BE2C (cell line): ENCODE results near the gene PRKN.

ENCODE experiments used
- DNase-seq: peaks from one replicate; pipeline ENCODE4 v3.0.0-alpha.2; 2020
- H3K27me3 ChIP-seq: fragments of 250-450 bp; sonication (Bioruptor Pico); 2 replicates; pipeline ENCODE4 v1.5.1; 2020; ENCODE audit warnings: mild to moderate bottlenecking
- H3K36me3 ChIP-seq: fragments of 250-450 bp; sonication (Bioruptor Pico); 2 replicates; pipeline ENCODE4 v1.5.1; 2020; ENCODE audit warnings: mild to moderate bottlenecking
- H3K4me1 ChIP-seq: fragments of 250-450 bp; sonication (Bioruptor Pico); 2 replicates; pipeline ENCODE4 v1.5.1; 2020
- H3K4me3 ChIP-seq: 2 replicates; pipeline ENCODE4 v1.5.1; 2011; ENCODE audit warnings: low read depth, low read length
- H3K9me3 ChIP-seq: fragments of 250-450 bp; sonication (Bioruptor Pico); 2 replicates; pipeline ENCODE4 v1.5.1; 2020
- TF ChIP-seq, protein P1 (sequence below): IDR thresholded peaks from 2 replicates; pipeline ENCODE4 v1.5.1; 2012; ENCODE audit warnings: mild to moderate bottlenecking, low read depth, low read length

PRKN gene

DNA sequence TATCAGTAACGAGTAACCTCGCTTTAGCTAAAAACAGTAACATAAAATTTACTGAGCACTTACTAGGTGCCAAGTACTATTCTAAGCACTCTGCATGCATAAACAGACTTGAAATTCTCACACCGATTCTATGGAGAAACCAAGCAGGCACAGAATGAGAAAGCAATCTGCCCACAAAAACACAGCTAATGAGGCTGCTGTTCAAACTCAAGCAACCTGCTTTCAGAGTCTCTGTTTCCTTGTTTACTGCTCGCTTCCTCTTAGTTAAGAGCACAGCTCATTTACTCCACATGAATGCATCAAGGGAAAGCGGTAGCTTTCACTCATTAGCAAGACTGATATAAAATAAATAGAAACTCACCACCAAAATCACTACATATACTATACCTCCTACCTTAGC is 37.4 kb downstream of the PRKN start:
- no peak overlapping the region for H3K4me3 ChIP-seq
- DNase-seq = no peak
- H3K27me3 ChIP-seq = no peaks in the 10 kb centered on the region
- no peaks in the 10 kb centered on the region for H3K4me1 ChIP-seq
- TF ChIP-seq, protein P1, sequence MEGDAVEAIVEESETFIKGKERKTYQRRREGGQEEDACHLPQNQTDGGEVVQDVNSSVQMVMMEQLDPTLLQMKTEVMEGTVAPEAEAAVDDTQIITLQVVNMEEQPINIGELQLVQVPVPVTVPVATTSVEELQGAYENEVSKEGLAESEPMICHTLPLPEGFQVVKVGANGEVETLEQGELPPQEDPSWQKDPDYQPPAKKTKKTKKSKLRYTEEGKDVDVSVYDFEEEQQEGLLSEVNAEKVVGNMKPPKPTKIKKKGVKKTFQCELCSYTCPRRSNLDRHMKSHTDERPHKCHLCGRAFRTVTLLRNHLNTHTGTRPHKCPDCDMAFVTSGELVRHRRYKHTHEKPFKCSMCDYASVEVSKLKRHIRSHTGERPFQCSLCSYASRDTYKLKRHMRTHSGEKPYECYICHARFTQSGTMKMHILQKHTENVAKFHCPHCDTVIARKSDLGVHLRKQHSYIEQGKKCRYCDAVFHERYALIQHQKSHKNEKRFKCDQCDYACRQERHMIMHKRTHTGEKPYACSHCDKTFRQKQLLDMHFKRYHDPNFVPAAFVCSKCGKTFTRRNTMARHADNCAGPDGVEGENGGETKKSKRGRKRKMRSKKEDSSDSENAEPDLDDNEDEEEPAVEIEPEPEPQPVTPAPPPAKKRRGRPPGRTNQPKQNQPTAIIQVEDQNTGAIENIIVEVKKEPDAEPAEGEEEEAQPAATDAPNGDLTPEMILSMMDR = no peak
- H3K9me3 ChIP-seq = no peaks in the 10 kb centered on the region
- no peaks in the 10 kb centered on the region for H3K36me3 ChIP-seq

DNA sequence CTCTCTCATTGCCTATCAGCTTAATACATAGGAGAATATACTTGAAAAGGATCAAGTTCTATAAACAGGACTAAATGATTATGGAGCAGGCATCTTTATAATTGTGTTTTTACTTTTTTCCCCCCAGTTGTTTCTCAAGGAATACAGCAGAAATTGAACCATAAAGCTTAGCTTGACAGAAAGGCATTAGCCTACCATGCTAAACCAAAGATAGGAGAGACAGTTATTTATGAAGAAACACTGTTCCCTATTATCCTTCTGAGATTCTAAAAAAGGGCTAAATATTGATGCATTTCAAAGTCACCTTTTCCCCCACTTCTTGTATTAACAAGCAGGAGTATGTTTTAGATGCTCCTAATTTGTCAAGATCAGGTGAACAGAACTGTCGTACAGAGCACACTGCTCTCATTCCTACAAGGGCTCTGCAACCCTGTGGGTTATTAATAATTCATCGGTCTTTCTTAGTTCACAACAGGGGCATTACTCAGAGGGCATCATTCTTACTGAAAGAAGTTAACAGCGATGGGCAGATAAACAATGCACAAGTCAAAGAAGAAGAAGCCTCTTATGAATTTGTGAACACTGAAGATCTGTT is 38.7 kb downstream of the PRKN start:
- Histone ChIP-seq H3K9me3 (no peaks in the 10 kb centered on the region), H3K36me3 (no peaks in the 10 kb centered on the region), H3K4me1 (peaks cover 2% of the 10 kb centered on the region; the same call in 1 of the 2 replicates), H3K4me3 (no peak overlapping the region), H3K27me3 (no peaks in the 10 kb centered on the region)
- TF ChIP-seq, protein P1 = no peak
- DNase-seq = no peak

DNA sequence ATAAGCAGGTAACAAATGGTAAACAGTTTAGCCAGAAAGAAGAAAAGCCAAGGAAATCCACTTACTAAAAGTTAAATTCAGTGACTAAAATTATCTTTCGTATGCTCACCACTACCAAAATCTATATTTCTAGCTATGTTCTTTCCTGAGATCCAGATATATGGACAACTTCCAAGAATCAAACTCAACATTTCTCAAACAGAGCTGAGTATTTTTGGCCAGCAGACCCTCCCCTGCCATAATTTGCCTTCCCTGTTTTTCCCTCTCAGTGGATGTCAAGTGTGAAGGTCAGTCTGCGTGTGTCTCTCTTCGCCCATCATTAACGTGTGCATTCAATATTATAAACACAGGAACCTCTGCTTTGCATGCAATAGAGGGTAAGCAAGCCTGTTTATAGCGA is 42.0 kb downstream of the PRKN start:
- H3K9me3 ChIP-seq = no peaks in the 10 kb centered on the region
- no peaks in the 10 kb centered on the region for H3K27me3 ChIP-seq
- TF ChIP-seq, protein P1 = no peak
- DNase-seq = no peak
- no peak overlapping the region for H3K4me3 ChIP-seq
- peaks cover 2% of the 10 kb centered on the region; the same call in 1 of the 2 replicates for H3K4me1 ChIP-seq
- no peaks in the 10 kb centered on the region for H3K36me3 ChIP-seq

DNA sequence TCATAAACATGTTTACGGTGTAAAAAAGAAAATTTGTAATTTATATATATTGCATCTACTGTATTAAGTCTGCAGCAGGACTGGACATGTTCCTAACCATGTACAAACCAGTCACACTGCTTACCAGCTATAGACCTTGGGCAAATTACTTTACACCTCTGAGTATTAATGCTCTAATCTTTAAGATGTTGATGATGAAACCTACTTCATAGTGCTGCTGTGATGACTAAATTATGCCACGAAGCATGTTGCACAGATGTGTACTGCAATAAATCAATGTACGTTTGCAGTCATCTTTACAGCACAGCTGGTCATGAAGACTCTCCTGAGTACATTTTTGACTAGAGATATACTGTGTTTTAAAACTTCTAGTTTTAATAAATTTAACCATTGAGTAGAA is 42.6 kb downstream of the PRKN start:
- H3K27me3 ChIP-seq = no peaks in the 10 kb centered on the region
- H3K4me3 ChIP-seq = no peak overlapping the region
- H3K36me3 ChIP-seq = no peaks in the 10 kb centered on the region
- TF ChIP-seq, protein P1 = no peak
- peaks cover 2% of the 10 kb centered on the region; the same call in 1 of the 2 replicates for H3K4me1 ChIP-seq
- DNase-seq = no peak
- H3K9me3 ChIP-seq = no peaks in the 10 kb centered on the region

DNA sequence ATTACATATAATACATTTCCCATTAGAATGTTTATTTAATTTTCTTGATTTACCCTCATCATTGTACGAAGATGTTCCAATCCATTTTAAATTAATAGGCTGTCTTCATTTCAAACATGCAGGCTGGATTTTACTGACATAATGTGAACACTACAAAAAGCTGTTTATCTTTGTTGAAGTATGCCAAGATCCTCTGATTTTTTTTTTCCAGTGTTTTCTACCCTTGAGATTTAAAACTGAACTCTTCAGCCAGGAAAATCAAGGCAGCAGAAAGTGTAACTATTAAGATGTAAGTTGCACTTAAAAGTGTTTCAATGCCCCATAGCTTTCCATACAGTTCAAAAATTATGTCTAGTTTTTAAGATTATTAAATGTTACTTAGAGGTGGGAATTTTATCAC is 43.5 kb downstream of the PRKN start:
- TF ChIP-seq, protein P1 = no peak
- DNase-seq = no peak
- Histone ChIP-seq H3K4me3 (no peak overlapping the region), H3K27me3 (no peaks in the 10 kb centered on the region), H3K36me3 (no peaks in the 10 kb centered on the region), H3K4me1 (peaks cover 2% of the 10 kb centered on the region; the same call in 1 of the 2 replicates), H3K9me3 (no peaks in the 10 kb centered on the region)

DNA sequence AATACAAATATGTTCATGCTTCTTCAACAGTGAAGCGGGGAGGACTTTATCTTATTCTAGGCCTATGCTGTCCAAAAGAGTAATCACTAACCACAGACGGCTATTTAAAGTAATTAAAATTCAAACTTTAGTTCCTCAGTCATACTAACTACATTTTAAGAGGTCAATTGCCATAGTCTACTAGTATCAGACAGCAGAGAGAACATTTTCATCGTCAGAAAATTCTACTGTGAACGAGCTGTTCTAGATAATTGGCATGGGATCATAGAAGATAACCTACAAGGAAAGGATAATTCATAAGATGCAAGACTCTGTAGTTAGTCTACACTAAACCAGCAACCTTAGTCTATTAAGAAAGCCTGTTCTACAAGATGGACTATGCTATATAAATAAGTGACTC is 44.4 kb downstream of the PRKN start:
- no peak overlapping the region for H3K4me3 ChIP-seq
- no peaks in the 10 kb centered on the region for H3K27me3 ChIP-seq
- peaks cover 2% of the 10 kb centered on the region; the same call in 1 of the 2 replicates for H3K4me1 ChIP-seq
- H3K36me3 ChIP-seq = no peaks in the 10 kb centered on the region
- TF ChIP-seq, protein P1 = no peak
- DNase-seq = no peak
- H3K9me3 ChIP-seq = no peaks in the 10 kb centered on the region
